T-helper 2 cell (primary cell): ENCODE results near the gene CALN1.
"Not testable (repeated sequence)": the region's sequence is repeated elsewhere in the genome, so short reads cannot be mapped to it uniquely, and the experiment has no call there.

Experiments used
- DNase-seq, 5 experiments: peaks; one replicate each; pipeline versions ENCODE4 v3.0.0 to v3.0.0-alpha.2; 2012 to 2022

The CALN1 gene

DNA sequence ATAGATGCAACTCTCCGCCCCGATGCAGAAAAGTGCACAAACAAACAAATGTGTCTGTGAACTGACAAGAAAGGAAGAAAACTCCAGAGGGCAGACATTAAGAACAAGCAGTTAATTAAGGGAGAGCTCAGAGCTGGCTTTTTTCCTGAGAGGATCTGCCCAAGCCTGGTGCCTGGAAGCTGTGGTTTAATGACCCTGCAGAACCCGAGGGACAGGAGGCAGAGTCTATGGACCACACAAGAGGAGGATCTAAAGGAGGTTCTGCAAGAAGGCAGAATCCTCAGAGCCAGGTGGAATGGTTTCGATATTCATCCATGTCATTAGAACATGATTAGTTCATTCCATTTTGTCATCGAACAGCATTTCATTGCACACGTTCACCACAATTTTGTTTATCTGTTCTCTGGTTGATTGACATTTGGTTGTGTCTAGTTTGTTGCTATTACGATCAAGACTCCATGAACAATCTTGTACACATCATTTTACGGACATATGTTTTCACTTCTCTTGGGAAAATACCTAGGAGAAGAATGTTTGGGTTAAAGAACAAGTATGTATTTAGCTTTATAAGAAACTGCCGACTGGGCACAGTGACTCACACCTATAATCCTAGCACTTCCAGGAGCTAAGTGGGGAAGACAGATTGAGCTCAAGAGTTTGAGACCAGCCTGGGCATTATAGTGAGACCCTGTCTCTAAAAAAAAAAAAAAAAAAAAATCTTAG is 560.2 kb downstream of the CALN1 start:
- DNase-seq, result no peak

- DNase-seq, result no peak
These were observed 566.0 kb downstream of the CALN1 start for GRCh38 chr7:71846160-71846559.

DNA sequence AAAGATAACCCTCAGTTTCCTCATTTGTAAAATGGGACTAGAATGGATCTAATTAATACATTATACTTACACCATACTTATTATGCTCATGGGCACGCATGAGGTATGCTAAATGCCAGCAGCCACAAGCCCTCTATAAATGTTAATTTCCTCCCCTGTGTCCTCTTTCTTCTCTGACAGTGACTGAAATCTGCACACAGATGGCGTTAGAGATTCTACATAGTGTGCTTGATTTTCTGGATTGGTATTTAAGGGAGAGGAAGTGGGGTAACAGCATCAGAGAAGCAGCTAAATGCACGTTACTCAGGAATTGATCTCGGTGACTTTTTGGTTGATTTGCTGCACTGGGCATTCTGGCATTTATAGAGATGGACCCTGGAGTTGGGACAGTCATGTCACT is 568.5 kb downstream of the CALN1 start:
- DNase-seq, result no peak

DNA sequence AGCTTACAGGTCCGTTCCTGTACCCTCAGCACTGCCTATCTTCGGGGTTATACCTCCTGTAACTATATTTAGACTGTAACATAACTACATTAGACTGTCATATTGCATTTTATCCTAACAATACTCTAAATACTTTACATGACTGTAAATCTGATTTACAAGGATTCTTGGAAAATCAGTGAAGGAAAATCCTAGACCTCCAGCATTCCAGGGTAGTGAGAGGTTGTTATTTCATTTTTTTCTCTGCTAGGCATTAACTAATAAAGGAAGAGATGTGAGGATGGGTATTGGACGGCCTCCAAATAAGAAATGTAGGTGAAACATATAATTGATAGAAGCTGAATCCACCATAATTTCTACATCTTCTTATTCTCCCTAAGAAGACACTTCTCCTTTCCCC is 569.4 kb downstream of the CALN1 start:
- DNase-seq, result no peak

GRCh38 chr7:71842381-71842780 is 569.8 kb downstream of the CALN1 start:
- DNase-seq, result no peak

GRCh38 chr7:71835056-71835455 is 577.1 kb downstream of the CALN1 start:
- DNase-seq, result no peak

GRCh38 chr7:71829515-71829914 is 582.6 kb downstream of the CALN1 start:
- DNase-seq, result no peak

DNA sequence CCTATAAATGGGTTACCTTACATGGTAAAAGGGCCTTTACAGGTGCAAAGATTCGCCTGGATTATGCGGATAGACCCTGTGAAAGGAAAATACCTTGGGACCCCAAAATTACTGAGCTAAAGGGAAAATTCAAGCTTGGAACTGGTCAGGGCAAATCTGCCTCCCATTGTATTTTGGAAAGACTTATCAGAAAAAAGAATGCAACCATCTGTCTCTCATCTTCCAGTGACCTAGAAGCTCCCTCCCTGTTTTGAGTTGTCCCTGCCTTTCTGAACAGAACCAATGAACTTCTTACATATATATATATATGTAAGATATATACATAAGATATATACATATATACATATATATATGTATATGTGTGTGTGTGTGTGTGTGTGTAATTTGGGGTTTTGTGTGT is 583.8 kb downstream of the CALN1 start:
- no peak for DNase-seq

GRCh38 chr7:71826141-71826540 is 586.0 kb downstream of the CALN1 start:
- DNase-seq, result no peak

DNA sequence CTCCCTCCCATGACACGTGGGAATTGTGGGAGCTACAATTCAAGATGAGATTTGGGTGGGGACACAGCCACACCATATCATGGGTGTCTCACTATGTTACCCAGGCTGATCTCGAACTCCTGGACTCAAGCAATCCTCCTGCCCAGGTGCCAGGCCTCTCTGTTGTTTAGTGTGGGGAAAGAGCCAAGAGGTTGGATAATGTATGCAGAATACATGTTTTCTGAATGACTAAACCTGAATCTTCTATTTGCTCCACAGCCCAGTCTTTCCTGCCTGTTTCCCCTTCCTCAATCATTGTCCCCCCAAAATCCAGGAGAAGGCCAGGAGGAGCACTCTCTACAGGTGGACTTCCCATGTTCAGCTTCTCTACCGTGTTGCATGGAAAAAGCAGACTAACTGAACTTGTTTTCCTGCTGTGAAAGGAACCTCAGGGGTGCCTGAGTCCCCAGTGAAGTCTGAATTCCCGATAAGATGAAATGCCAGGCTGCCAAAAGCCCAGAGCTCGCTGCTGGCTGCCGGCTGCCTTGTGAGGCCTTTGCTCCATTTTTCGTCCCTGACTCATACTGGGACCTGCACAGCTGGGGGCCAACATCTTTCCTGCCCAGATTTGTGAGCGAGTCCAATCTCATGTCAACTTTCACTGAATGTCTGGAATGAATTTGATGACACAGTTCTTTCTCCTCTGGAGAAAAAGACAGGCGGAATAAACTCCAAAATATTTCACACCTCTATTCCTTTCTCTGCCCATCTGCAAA is 588.0 kb downstream of the CALN1 start:
- no peak for DNase-seq

- DNase-seq, result not testable (repeated sequence)
These were observed 589.7 kb downstream of the CALN1 start for GRCh38 chr7:71822406-71822805.

GRCh38 chr7:71817916-71818315 is 594.2 kb downstream of the CALN1 start:
- DNase-seq, result no peak

GRCh38 chr7:71808115-71808514 is 604.0 kb downstream of the CALN1 start:
- DNase-seq, result no peak

DNA sequence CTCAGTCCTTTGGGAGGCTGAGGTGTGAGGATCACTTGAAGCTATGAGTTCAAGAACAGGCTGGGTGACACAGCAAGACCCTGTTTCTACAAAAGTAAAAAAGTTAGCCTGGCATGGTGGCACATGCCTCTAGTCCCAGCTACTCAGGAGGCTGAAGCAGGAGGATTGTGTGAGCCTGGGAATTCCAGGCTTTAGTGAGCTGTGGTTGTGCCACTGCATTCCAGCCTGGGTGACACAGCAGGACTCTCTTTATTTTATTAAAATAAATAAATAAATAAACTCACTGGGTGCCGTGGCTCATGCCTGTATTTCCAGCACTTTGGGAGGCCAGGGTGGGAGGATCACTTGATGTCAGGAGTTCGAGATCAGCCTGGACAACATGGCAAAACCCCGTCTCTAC is 607.9 kb downstream of the CALN1 start:
- DNase-seq, result no peak

GRCh38 chr7:71801976-71802375 is 610.2 kb downstream of the CALN1 start:
- no peak for DNase-seq

DNA sequence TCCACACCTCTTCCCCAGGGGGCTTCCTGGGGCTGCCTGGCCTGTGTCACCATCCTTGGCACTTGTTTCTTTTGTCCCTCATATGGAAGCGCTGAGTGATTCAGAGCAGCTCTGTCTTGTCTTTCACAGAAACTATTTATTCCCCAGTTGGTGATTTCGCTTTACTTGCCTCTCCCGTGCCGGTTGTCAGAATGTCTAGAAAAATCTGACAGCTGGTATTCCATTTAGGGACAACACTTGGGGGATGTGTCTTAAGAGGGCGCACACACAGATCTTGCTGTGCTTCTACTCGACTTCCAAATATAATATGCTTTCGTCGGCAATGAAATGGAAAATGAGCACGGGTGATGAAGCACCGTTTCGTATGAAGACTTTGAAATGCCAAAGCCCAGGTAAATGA is 611.8 kb downstream of the CALN1 start:
- no peak for DNase-seq

DNA sequence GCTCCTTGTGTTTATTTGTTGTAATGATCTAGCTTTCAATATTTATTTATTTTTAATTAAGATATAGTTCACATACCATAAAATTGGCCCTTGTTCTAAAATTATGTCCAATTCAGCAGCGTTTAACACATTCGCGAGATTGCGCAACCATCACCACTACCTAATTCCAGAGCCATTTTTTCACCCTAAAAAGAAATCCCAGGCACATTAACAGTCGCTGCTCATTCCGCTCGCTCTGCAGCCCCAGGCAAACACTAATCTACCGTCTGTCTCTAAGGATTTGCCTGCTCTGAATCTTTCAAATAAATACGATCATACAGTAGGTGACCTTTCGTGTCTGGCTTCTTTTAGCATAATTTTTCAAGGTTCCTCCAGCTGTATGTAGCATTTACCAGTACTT is 616.7 kb downstream of the CALN1 start:
- no peak for DNase-seq

GRCh38 chr7:71793251-71793650 is 618.9 kb downstream of the CALN1 start:
- no peak for DNase-seq

GRCh38 chr7:71787513-71787912 is 624.6 kb downstream of the CALN1 start:
- no peak for DNase-seq

DNA sequence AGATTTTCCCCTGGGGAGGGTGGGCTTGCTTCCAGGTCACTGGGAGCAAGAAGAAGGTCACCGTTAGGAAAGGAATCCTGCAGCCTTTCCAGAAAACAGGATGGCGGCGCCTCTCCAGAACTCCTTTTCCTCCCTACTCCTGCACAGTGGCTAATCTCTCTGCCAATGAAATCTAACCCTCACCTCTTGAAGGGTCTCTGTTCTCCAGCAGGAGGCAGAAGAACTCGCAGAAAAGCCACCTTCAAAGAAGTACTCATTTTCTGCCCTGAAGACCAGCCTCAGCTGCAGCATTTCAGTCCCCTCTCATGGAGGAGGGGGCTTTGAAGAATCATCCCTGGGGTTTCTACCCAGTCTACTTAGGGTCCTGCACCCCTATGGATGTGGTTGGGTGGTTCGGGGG is 626.9 kb downstream of the CALN1 start:
- DNase-seq, result no peak

- DNase-seq, result no peak
These were observed 627.4 kb downstream of the CALN1 start for GRCh38 chr7:71784781-71785180.

DNA sequence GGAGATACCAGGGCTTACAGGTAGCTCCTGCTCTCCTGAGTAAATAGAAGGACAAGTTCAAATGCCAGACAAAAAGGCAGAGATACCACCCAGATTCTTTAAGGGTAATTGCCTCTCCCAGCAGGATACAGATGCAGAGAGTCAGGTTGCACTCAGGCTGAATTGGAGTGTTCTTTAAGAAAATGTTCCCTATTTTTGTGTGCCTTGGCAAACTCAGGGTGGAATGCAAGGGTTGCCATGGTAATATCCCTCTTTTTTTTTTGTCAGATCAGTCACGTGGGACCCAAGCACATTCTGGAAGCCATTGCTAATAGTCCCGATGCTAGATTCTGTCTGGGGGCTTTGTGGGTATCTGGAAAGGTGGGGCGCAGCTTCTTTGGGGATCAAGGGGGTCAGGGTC is 628.0 kb downstream of the CALN1 start:
- DNase-seq, result no peak

- no peak for DNase-seq
These were observed 628.4 kb downstream of the CALN1 start for GRCh38 chr7:71783779-71784178.

- DNase-seq, result no peak
These were observed 630.1 kb downstream of the CALN1 start for GRCh38 chr7:71782051-71782450.

DNA sequence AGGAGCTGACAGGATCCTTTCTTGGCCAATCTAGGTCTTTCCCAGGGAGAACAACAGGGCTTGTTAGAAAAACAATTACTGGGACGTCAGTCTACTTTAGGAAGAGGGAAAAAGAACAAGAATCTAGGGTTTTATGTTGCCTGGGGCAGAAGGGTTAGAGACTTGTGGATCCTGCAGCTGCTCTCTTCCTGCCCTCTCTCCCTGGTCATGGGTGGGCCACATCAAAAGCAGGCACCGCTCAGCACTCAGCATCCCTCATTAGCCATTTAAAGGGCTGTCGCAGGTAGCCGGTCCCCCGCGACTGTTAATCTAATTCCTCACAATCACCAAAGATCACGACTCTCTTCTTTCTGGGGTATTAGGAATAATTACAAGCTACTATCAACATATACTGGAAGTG is 631.9 kb downstream of the CALN1 start:
- DNase-seq, result no peak
